Pulmonary artery endothelial cell (primary cell): Measurements from ENCODE around the gene EME1. TPM values are rescaled to one million over a fixed set of nuclear protein-coding genes. Genes with fewer than 3 reads are reported as not detected.
"Not testable (repeated sequence)": the region's sequence is repeated elsewhere in the genome, so short reads cannot be mapped to it uniquely, and the experiment has no call there.

Source experiments
- DNase-seq: peaks from one replicate; pipeline ENCODE4 v3.0.0-alpha.2; 2011; ENCODE audit warnings: low read depth, low spot score
- total RNA-seq: library from RNA; depleted of rRNA; stranded (reverse); fragments of >200 nt; gene quantifications from 2 replicates; pipeline ENCODE4 v1.2.3, GENCODE V29; 2014

EME1 gene
- total RNA-seq, 1 donor from 2014 or later, result 4.6 TPM

- no peak for DNase-seq
Measured at GRCh38 chr17:50393700-50394099, 20.7 kb downstream of the EME1 start.

- DNase-seq, result no peak
Measured at GRCh38 chr17:50394711-50395110, 21.7 kb downstream of the EME1 start.

- DNase-seq, result no peak
Measured at GRCh38 chr17:50396261-50397110, 23.5 kb downstream of the EME1 start.

GRCh38 chr17:50397111-50397918 lies 24.3 kb downstream of the EME1 start, which contains the start of gene LRRC59:
Gene LRRC59 (minus strand): TSS chr17:50397523. CDS start chr17:50397317, 206 bp downstream.
- peak; percentile 55 for DNase-seq

GRCh38 chr17:50397919-50398285 lies 24.9 kb downstream of the EME1 start:
- no peak for DNase-seq

- DNase-seq, result not testable (repeated sequence)
Measured at GRCh38 chr17:50398672-50399071, 25.6 kb downstream of the EME1 start.

GRCh38 chr17:50399591-50399990 lies 26.6 kb downstream of the EME1 start:
- DNase-seq, result not testable (repeated sequence)

- DNase-seq, result not testable (repeated sequence)
Measured at GRCh38 chr17:50405351-50405750, 32.3 kb downstream of the EME1 start.

- no peak for DNase-seq
Measured at GRCh38 chr17:50406578-50406977, 33.5 kb downstream of the EME1 start.

GRCh38 chr17:50407921-50408320 lies 34.9 kb downstream of the EME1 start:
- DNase-seq, result no peak

GRCh38 chr17:50412188-50412732 lies 39.2 kb downstream of the EME1 start:
- no peak for DNase-seq

GRCh38 chr17:50414808-50415207 lies 41.8 kb downstream of the EME1 start:
- DNase-seq, result no peak

- DNase-seq, result not testable (repeated sequence)
Measured at GRCh38 chr17:50419577-50419976, 46.5 kb downstream of the EME1 start.

- no peak for DNase-seq
Measured at GRCh38 chr17:50420419-50421112, 47.5 kb downstream of the EME1 start.

GRCh38 chr17:50421308-50422051 lies 48.5 kb downstream of the EME1 start:
- no peak for DNase-seq

GRCh38 chr17:50422738-50423137 lies 49.7 kb downstream of the EME1 start:
- no peak for DNase-seq

GRCh38 chr17:50423553-50424159 lies 50.6 kb downstream of the EME1 start:
- peak; percentile 45 for DNase-seq

GRCh38 chr17:50424246-50424995 lies 51.4 kb downstream of the EME1 start:
- no peak for DNase-seq

GRCh38 chr17:50424996-50425681 lies 52.1 kb downstream of the EME1 start:
- DNase-seq, result no peak
